Gastroesophageal sphincter (tissue), 3 donors: ENCODE measurements around the gene C11orf86.

Experiments used
- CTCF ChIP-seq, 4 experiments: fragments of 200-600 bp in 2 of 4; fragments of 450-650 bp in 2 of 4; sonication (generic) in 1 of 4; IDR thresholded peaks; one replicate each; pipeline ENCODE4 v1.5.1; 2017 to 2019; ENCODE audit warnings: antibody characterized with exemption in 4 of 4, mild to moderate bottlenecking in 2 of 4, moderate library complexity in 2 of 4
- EP300 ChIP-seq: sonication (generic); formaldehyde crosslinking; IDR thresholded peaks from one replicate; pipeline ENCODE4 v1.6.1; 2017; ENCODE audit warnings: antibody characterized with exemption, mild to moderate bottlenecking
- POLR2A ChIP-seq, 2 donors: fragments of 450-650 bp; IDR thresholded peaks; one replicate each; pipeline ENCODE4 v1.6.1; 2017; ENCODE audit warnings: antibody characterized with exemption in 2 of 2, mild to moderate bottlenecking in 2 of 2, moderate library complexity in 1 of 2
- POLR2AphosphoS5 ChIP-seq: sonication (generic); formaldehyde crosslinking; IDR thresholded peaks from one replicate; pipeline ENCODE4 v1.6.1; 2017; ENCODE audit warnings: antibody characterized with exemption

DNA sequence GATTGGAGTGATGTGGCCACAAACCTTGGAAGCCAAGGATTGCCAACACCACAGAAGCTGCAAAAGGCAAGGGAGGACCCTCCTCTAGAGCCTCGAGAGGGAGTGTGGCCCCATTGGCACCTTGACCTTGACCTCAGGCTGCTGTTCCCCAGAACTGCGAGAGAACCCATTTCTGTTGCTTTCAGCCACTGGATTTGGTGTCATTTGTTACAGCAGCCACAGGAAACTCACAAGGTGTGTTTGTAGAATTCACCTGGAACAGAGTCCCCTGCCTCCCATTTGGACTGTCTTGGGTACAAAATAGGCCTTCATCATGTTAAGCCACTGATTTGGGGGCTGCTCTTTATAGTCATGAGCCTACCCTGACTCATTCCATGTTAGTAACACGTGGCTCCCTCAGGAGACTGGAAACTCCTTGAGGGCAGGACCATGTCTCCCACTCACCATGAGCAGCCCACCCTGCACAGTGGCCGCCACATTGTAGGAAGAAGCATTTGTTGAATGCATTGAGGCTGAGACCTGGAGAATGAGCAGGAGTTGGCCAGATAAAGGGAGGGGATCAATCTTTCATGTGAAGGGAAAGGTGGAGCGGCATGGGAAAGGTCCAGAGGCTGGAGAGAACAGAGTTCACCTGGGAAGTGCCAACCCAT lies 8.3 kb downstream of the C11orf86 start:
- TF ChIP-seq CTCF (IDR thresholded peaks at IDR 0.05): no peak
- no peak for TF ChIP-seq POLR2A (IDR thresholded peaks at IDR 0.05)
- TF ChIP-seq EP300: no peak
- TF ChIP-seq POLR2AphosphoS5: no peak
